Stomach (tissue), 4 donors: ENCODE measurements around the gene DOCK9.

Experiments used
- POLR2A ChIP-seq, 4 donors: fragments of 450-650 bp; IDR thresholded peaks; one replicate each; pipeline ENCODE4 v1.6.1; 2016; ENCODE audit warnings: antibody characterized with exemption in 4 of 4, control low read depth in 2 of 4, mild to moderate bottlenecking in 1 of 4, moderate library complexity in 1 of 4
- POLR2AphosphoS5 ChIP-seq, 3 donors: sonication (generic); formaldehyde crosslinking; IDR thresholded peaks; one replicate each; pipeline ENCODE4 v1.6.1; 2016; ENCODE audit warnings: antibody characterized with exemption in 3 of 3
- TF ChIP-seq, protein P1 (sequence below), 7 experiments: fragments of 450-650 bp in 4 of 7; fragments of 200-600 bp in 3 of 7; sonication (generic) in 3 of 7; IDR thresholded peaks; one replicate each; pipeline ENCODE4 v1.5.1; 2016 to 2019; ENCODE audit warnings: antibody characterized with exemption in 7 of 7, control low read depth in 2 of 7, mild to moderate bottlenecking in 1 of 7

GRCh38 chr13:98874029-98874397, 103.9 kb downstream of the DOCK9 start:
- TF ChIP-seq, protein P1, sequence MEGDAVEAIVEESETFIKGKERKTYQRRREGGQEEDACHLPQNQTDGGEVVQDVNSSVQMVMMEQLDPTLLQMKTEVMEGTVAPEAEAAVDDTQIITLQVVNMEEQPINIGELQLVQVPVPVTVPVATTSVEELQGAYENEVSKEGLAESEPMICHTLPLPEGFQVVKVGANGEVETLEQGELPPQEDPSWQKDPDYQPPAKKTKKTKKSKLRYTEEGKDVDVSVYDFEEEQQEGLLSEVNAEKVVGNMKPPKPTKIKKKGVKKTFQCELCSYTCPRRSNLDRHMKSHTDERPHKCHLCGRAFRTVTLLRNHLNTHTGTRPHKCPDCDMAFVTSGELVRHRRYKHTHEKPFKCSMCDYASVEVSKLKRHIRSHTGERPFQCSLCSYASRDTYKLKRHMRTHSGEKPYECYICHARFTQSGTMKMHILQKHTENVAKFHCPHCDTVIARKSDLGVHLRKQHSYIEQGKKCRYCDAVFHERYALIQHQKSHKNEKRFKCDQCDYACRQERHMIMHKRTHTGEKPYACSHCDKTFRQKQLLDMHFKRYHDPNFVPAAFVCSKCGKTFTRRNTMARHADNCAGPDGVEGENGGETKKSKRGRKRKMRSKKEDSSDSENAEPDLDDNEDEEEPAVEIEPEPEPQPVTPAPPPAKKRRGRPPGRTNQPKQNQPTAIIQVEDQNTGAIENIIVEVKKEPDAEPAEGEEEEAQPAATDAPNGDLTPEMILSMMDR (IDR thresholded peaks at IDR 0.05), result no peak
- no peak for TF ChIP-seq POLR2AphosphoS5 (IDR thresholded peaks at IDR 0.05)
- no peak for TF ChIP-seq POLR2A (IDR thresholded peaks at IDR 0.05)
